NCI-H82 treated with DMSO at 0.1 percent for 48 hours (cell line): ENCODE results near the gene LRRC2.
A peak's percentile ranks its signal among the peaks of the same experiment; 100 is the strongest.
"Not testable (repeated sequence)": the region's sequence is repeated elsewhere in the genome, so short reads cannot be mapped to it uniquely, and the experiment has no call there.

ENCODE experiments used
- DNase-seq: peaks from one replicate; lab custom pipeline; 2025; ENCODE audit not compliant: unreplicated experiment; lab: John Stamatoyannopoulos, UW

The LRRC2 gene

GRCh38 chr3:46558184-46559043 lies 7.7 kb downstream of the LRRC2 start:
- peak; percentile 29 for DNase-seq

GRCh38 chr3:46557814-46558183 lies 8.3 kb downstream of the LRRC2 start:
- DNase-seq, result no peak

GRCh38 chr3:46553154-46553553 lies 12.9 kb downstream of the LRRC2 start:
- no peak for DNase-seq

- no peak for DNase-seq
These were observed 13.6 kb downstream of the LRRC2 start for GRCh38 chr3:46552538-46552937.

GRCh38 chr3:46551615-46552014 lies 14.5 kb downstream of the LRRC2 start:
- no peak for DNase-seq

- no peak for DNase-seq
These were observed 16.1 kb downstream of the LRRC2 start for GRCh38 chr3:46549989-46550388.

- DNase-seq, result no peak
These were observed 16.6 kb downstream of the LRRC2 start for GRCh38 chr3:46549408-46549904.

- DNase-seq, result not testable (repeated sequence)
These were observed 17.5 kb downstream of the LRRC2 start for GRCh38 chr3:46548611-46549010.

- peak; percentile 9 for DNase-seq
These were observed 19.1 kb downstream of the LRRC2 start for GRCh38 chr3:46546896-46547440.

- no peak for DNase-seq
These were observed 20.1 kb downstream of the LRRC2 start for GRCh38 chr3:46545818-46546630.

GRCh38 chr3:46544771-46545503 lies 21.2 kb downstream of the LRRC2 start:
- DNase-seq, result no peak

GRCh38 chr3:46542801-46543201 lies 23.3 kb downstream of the LRRC2 start:
- peak; percentile 6 for DNase-seq

GRCh38 chr3:46542344-46542743 lies 23.8 kb downstream of the LRRC2 start:
- no peak for DNase-seq

- DNase-seq, result no peak
These were observed 24.3 kb downstream of the LRRC2 start for GRCh38 chr3:46541835-46542234.

- DNase-seq, result no peak
These were observed 25.6 kb downstream of the LRRC2 start for GRCh38 chr3:46540550-46540949.

GRCh38 chr3:46539443-46540005 lies 26.6 kb downstream of the LRRC2 start:
- no peak for DNase-seq

GRCh38 chr3:46538803-46539442 lies 27.2 kb downstream of the LRRC2 start:
- DNase-seq, result no peak

GRCh38 chr3:46538425-46538802 lies 27.7 kb downstream of the LRRC2 start:
- DNase-seq, result not testable (repeated sequence)

GRCh38 chr3:46537779-46538178 lies 28.3 kb downstream of the LRRC2 start:
- DNase-seq, result no peak

- no peak for DNase-seq
These were observed 28.8 kb downstream of the LRRC2 start for GRCh38 chr3:46537316-46537715.
